Coronary artery (tissue), 2 donors: ENCODE data around the gene TSPAN13.

Source experiments
- DNase-seq: peaks from one replicate; pipeline ENCODE4 v3.0.0-alpha.2; 2017; ENCODE audit warnings: low spot score
- H3K27ac ChIP-seq, 2 donors: fragments of 200-600 bp; sonication (generic); one replicate each; pipeline ENCODE4 v1.5.1; 2016 to 2019
- H3K4me3 ChIP-seq: fragments of 200-600 bp; sonication (generic); 2 replicates; pipeline ENCODE4 v1.5.1; 2016; ENCODE audit warnings: mild to moderate bottlenecking, moderate library complexity
- CTCF ChIP-seq: fragments of 200-600 bp; sonication (generic); IDR thresholded peaks from one replicate; pipeline ENCODE4 v1.5.1; 2019; ENCODE audit warnings: antibody characterized with exemption

Gene TSPAN13

GRCh38 chr7:16805441-16805840 is 51.9 kb downstream of the TSPAN13 start:
- Histone ChIP-seq H3K4me3 (no peak overlapping the region), H3K27ac (no peak overlapping the region)
- no peak for DNase-seq
- TF ChIP-seq CTCF = no peak

GRCh38 chr7:16810112-16810511 is 56.6 kb downstream of the TSPAN13 start:
- TF ChIP-seq CTCF = no peak
- H3K4me3 ChIP-seq = no peak overlapping the region
- no peak for DNase-seq
- H3K27ac ChIP-seq = no peak overlapping the region

GRCh38 chr7:16810573-16810972 is 57.0 kb downstream of the TSPAN13 start:
- Histone ChIP-seq H3K27ac (no peak overlapping the region), H3K4me3 (no peak overlapping the region)
- no peak for TF ChIP-seq CTCF
- DNase-seq = no peak

- Histone ChIP-seq H3K27ac (no peak overlapping the region), H3K4me3 (no peak overlapping the region)
- no peak for TF ChIP-seq CTCF
- DNase-seq = no peak
Measured at GRCh38 chr7:16811551-16811950, 58.0 kb downstream of the TSPAN13 start.

- no peak for TF ChIP-seq CTCF
- no peak overlapping the region for H3K27ac ChIP-seq
- no peak overlapping the region for H3K4me3 ChIP-seq
- no peak for DNase-seq
Measured at GRCh38 chr7:16812542-16813231, 59.1 kb downstream of the TSPAN13 start.

GRCh38 chr7:16813232-16813616 is 59.7 kb downstream of the TSPAN13 start:
- Histone ChIP-seq H3K4me3 (no peak overlapping the region), H3K27ac (no peak overlapping the region)
- no peak for DNase-seq
- TF ChIP-seq CTCF = no peak

- no peak for TF ChIP-seq CTCF
- Histone ChIP-seq H3K27ac (no peak overlapping the region), H3K4me3 (no peak overlapping the region)
- no peak for DNase-seq
Measured at GRCh38 chr7:16815001-16815400, 61.4 kb downstream of the TSPAN13 start.
